Mesendoderm (in vitro differentiated cells): ENCODE measurements around the gene GID8.
A peak's percentile ranks its signal among the peaks of the same experiment; 100 is the strongest.

Experiments
- DNase-seq: peaks from one replicate; pipeline ENCODE4 v3.0.0; 2013
- H2AK5ac ChIP-seq: 2 replicates; pipeline ENCODE4 v1.6.1; 2013; ENCODE audit warnings: low read length, inconsistent platforms
- H2BK120ac ChIP-seq: 2 replicates; pipeline ENCODE4 v1.6.1; 2013; ENCODE audit warnings: low read depth, mild to moderate bottlenecking, low read length, moderate library complexity, mixed read lengths
- H2BK15ac ChIP-seq: replicated peaks from 2 replicates; pipeline ENCODE4 v1.6.1; 2013; ENCODE audit warnings: low read depth, mild to moderate bottlenecking, moderate library complexity
- H2BK5ac ChIP-seq: 2 replicates; pipeline ENCODE4 v1.6.1; 2013; ENCODE audit warnings: low read length, inconsistent platforms
- H3K18ac ChIP-seq: 2 replicates; pipeline ENCODE4 v1.6.1; 2013; ENCODE audit warnings: mild to moderate bottlenecking, low read length, mixed read lengths
- H3K23ac ChIP-seq: one replicate; pipeline ENCODE4 v1.6.1; 2013; ENCODE audit warnings: low read length
- H3K27ac ChIP-seq: 2 replicates; pipeline ENCODE4 v1.5.1; 2013; ENCODE audit warnings: low read depth, mild to moderate bottlenecking, inconsistent platforms, low read length, moderate library complexity
- H3K27me3 ChIP-seq: 2 replicates; pipeline ENCODE4 v1.6.1; 2013; ENCODE audit warnings: low read length, control low read depth, mild to moderate bottlenecking, inconsistent platforms; ENCODE audit not compliant: insufficient read depth, poor library complexity
- H3K36me3 ChIP-seq: 2 replicates; pipeline ENCODE4 v1.6.1; 2013; ENCODE audit warnings: low read length, inconsistent platforms; ENCODE audit not compliant: control insufficient read depth, insufficient read depth
- H3K4ac ChIP-seq: one replicate; pipeline ENCODE4 v1.6.1; 2013; ENCODE audit warnings: low read depth, mild to moderate bottlenecking, low read length, moderate library complexity
- H3K4me1 ChIP-seq: 2 replicates; pipeline ENCODE4 v1.6.1; 2013; ENCODE audit warnings: low read depth, low read length, inconsistent platforms; ENCODE audit not compliant: control insufficient read depth
- H3K4me2 ChIP-seq: 2 replicates; pipeline ENCODE4 v1.6.1; 2013; ENCODE audit warnings: low read length
- H3K4me3 ChIP-seq: 2 replicates; pipeline ENCODE4 v1.5.1; 2013; ENCODE audit warnings: mild to moderate bottlenecking, low read length
- H3K56ac ChIP-seq: one replicate; pipeline ENCODE4 v1.6.1; 2013; ENCODE audit warnings: low read length
- H3K79me1 ChIP-seq: 2 replicates; pipeline ENCODE4 v1.6.1; 2013; ENCODE audit warnings: low read length, inconsistent platforms
- H3K79me2 ChIP-seq: 2 replicates; pipeline ENCODE4 v1.6.1; 2013; ENCODE audit warnings: mild to moderate bottlenecking, low read length; ENCODE audit not compliant: control insufficient read depth, insufficient read depth
- H3K9ac ChIP-seq: 2 replicates; pipeline ENCODE4 v1.6.1; 2013; ENCODE audit warnings: low read length, inconsistent platforms
- H4K5ac ChIP-seq: one replicate; pipeline ENCODE4 v1.6.1; 2013; ENCODE audit warnings: low read length
- H4K8ac ChIP-seq: one replicate; pipeline ENCODE4 v1.6.1; 2013; ENCODE audit warnings: low read depth, mild to moderate bottlenecking, control low read depth, low read length, moderate library complexity
- WGBS: extraction: QIAGEN DNeasy Blood & Tissue Kit; methylation state at CpG from one replicate; pipeline ENCODE4 v1.1.7; 2013; ENCODE audit warnings: low lambda C conversion rate, missing lambda C conversion rate; ENCODE audit not compliant: insufficient coverage; ENCODE audit errors: extremely low coverage; 5-methylcytosine and 5-hydroxymethylcytosine counted together

Gene GID8

DNA sequence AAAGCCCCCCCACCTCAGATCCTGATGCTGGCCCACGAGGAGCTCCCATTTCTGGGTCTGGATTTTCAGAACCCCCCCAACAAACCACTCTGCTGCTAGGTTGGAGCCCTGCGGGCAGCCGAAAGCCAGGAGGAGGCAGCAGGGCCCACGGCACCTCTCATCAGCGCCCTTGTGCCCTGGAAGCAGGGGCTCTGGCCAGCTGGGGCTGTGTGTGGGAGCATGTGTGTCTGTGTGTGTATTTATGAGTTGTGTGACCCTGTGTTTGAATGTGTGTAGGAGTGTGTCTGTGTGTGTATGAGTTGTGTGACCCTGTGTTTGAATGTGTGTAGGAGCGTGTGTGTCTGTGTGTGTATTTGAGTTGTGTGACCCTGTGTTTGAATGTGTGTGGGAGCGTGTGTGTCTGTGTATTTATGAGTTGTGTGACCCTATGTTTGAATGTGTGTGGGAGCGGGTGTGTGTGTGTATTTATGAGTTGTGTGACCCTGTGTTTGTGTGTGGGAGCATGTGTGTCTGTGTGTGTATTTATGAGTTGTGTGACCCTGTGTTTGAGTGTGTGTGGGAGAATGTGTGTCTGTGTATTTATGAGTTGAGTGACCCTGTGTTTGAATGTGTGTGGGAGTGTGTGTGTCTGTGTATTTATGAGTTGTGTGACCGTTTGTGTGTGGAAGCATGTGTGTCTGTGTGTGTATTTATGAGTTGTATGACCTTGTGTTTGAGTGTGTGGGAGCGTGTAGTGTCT, 33.4 kb downstream of the GID8 start:
- Histone ChIP-seq H3K4me2 (no peak overlapping the region), H3K23ac (no peak overlapping the region), H3K4ac (no peak overlapping the region), H4K8ac (no peak overlapping the region), H2BK15ac (no peak overlapping the region), H4K5ac (no peak overlapping the region), H3K36me3 (no peaks in the 10 kb centered on the region), H3K79me1 (no peaks in the 10 kb centered on the region), H2BK5ac (no peak overlapping the region), H3K27ac (no peak overlapping the region), H2BK120ac (no peak overlapping the region), H2AK5ac (no peak overlapping the region), H3K27me3 (peaks cover 16% of the 10 kb centered on the region), H3K4me3 (no peak overlapping the region), H3K4me1 (no peaks in the 10 kb centered on the region), H3K9ac (no peak overlapping the region), H3K79me2 (no peaks in the 10 kb centered on the region), H3K18ac (no peak overlapping the region), H3K56ac (no peak overlapping the region)
- no peak for DNase-seq
- WGBS: 100% methylated on average over 1 of the region's 10 CpGs

DNA sequence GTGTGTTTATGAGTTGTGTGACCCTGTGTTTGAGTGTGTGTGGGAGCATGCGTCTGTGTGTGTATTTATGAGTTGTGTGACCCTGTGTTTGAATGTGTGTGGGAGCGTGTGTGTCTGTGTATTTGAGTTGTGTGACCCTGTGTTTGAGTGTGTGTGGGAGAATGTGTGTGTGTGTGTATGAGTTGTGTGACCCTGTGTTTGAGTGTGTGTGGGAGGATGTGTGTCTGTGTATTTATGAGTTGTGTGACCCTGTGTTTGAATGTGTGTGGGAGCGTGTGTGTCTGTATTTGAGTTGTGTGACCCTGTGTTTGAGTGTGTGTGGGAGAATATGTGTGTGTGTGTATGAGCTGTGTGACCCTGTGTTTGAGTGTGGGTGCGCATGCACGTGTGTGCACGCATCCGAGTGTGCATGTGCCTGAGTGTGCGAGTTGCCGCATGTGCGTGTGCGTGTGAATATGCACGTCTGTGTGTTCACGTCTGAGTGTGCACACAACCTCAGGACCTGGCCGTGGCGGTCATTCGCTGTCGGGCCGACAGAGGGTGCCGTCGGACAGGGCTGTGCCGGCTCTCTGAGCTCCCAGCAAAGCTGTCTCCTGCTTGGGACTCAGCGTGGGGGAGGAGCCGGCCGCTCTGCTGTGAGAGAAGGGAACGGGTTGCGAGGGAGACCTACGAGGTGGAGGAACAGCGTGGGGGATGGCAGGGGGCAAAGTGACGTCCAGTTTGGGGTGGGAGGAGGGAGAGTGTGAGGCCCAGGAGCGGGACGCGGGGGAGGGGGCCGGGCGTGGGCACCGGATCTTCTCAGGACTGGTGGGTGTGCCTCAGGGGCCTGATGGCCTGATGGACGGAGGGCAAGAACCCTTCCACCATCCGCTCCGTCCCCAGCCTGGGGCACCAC, 34.2 kb downstream of the GID8 start:
- peak overlapping the region; percentile 6 for H3K4me2 ChIP-seq
- H3K27ac ChIP-seq: no peak overlapping the region
- H2BK120ac ChIP-seq: no peak overlapping the region
- no CpG with 5 or more reads among the region's 38 CpGs for WGBS
- H3K4me3 ChIP-seq: no peak overlapping the region
- H2AK5ac ChIP-seq: no peak overlapping the region
- no peaks in the 10 kb centered on the region for H3K4me1 ChIP-seq
- H4K5ac ChIP-seq: no peak overlapping the region
- no peaks in the 10 kb centered on the region for H3K79me1 ChIP-seq
- H3K18ac ChIP-seq: no peak overlapping the region
- H4K8ac ChIP-seq: no peak overlapping the region
- peaks cover 16% of the 10 kb centered on the region for H3K27me3 ChIP-seq
- no peaks in the 10 kb centered on the region for H3K36me3 ChIP-seq
- H2BK5ac ChIP-seq: no peak overlapping the region
- no peak overlapping the region for H3K23ac ChIP-seq
- no peak overlapping the region for H2BK15ac ChIP-seq
- H3K9ac ChIP-seq: no peak overlapping the region
- H3K4ac ChIP-seq: no peak overlapping the region
- no peaks in the 10 kb centered on the region for H3K79me2 ChIP-seq
- peak; percentile 86 for DNase-seq
- peak overlapping the region; percentile 58 for H3K56ac ChIP-seq

DNA sequence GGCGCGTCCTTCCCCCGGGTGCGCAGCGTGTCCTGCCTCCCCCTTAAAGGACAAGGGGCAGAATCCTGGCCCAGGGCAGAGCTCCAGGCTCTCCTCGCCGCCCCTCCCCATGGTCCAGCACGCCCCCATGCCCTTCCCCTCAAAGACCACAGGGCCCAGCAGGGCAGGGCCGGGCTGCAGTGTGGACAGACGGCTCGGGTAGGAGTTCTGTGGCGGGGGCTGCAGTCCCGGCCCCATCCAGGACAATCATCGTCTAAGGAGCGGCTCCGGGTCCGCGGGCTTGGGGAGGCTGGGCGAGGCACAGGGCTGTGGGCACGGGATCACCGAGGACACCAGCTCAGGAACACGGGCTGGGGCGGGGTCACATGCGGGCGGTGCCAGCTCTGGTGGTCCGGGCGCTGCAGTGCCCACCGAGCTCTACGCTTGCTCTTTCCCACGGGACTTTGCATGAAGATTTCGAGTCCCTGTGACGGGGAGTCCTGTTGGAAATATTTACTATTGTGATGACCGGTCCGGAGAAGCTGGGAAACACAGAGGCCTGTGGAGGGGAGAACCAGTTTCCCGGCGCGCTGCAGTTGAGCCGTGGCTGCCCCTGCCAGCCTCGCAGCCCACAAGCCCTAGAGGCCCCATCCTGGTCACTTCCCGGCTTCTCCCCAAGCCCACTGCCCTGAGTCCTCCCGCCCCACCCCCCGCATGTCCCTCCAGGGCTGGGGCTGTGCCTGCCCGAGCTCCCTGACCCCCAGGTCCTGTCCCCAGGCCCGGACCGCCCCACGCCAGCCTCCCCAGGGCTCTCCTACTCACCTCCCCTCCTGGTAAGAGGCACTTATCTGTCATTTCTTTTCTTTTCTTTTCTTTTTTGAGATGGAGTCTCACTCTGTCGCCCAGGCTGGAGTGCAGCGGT, 35.1 kb downstream of the GID8 start:
- H3K23ac ChIP-seq: no peak overlapping the region
- no peaks in the 10 kb centered on the region for H3K79me1 ChIP-seq
- H3K18ac ChIP-seq: no peak overlapping the region
- H2AK5ac ChIP-seq: no peak overlapping the region
- no peak overlapping the region for H2BK120ac ChIP-seq
- no peak overlapping the region for H3K9ac ChIP-seq
- peaks cover 16% of the 10 kb centered on the region for H3K27me3 ChIP-seq
- no peak overlapping the region for H4K8ac ChIP-seq
- no peak overlapping the region for H3K56ac ChIP-seq
- no peak overlapping the region for H3K4me3 ChIP-seq
- H3K79me2 ChIP-seq: no peaks in the 10 kb centered on the region
- no peaks in the 10 kb centered on the region for H3K4me1 ChIP-seq
- no peak overlapping the region for H4K5ac ChIP-seq
- H2BK15ac ChIP-seq: no peak overlapping the region
- DNase-seq: no peak
- no peak overlapping the region for H3K27ac ChIP-seq
- H3K36me3 ChIP-seq: no peaks in the 10 kb centered on the region
- no peak overlapping the region for H3K4ac ChIP-seq
- H3K4me2 ChIP-seq: peak overlapping the region; percentile 6
- no peak overlapping the region for H2BK5ac ChIP-seq
- WGBS: no CpG with 5 or more reads among the region's 48 CpGs

DNA sequence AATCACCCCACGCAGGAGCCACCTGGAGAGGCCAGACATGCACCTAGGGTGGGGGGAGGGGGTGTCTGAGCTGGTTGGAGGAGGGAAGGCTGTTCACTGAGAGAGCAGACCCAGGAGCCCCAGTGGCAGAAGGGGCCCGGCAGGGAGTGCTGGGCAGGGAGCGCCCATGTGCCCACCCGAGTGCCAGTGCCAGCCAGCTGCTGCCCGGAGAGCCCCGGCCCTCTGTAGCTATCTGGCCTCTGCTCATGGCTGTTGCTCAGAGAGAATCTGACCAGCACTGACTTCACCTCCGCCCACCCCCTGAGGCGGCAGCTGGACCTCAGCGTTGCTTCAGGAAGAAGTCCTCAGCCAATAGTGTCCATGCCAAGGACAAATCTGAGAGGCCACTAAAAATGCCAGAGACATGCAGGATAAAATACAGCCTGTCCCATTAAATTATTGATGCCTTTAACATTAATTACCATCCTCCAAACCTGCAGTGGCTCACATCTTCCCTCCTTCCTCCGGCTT, 37.4 kb downstream of the GID8 start:
- H2BK15ac ChIP-seq: no peak overlapping the region
- no CpG with 5 or more reads among the region's 10 CpGs for WGBS

DNA sequence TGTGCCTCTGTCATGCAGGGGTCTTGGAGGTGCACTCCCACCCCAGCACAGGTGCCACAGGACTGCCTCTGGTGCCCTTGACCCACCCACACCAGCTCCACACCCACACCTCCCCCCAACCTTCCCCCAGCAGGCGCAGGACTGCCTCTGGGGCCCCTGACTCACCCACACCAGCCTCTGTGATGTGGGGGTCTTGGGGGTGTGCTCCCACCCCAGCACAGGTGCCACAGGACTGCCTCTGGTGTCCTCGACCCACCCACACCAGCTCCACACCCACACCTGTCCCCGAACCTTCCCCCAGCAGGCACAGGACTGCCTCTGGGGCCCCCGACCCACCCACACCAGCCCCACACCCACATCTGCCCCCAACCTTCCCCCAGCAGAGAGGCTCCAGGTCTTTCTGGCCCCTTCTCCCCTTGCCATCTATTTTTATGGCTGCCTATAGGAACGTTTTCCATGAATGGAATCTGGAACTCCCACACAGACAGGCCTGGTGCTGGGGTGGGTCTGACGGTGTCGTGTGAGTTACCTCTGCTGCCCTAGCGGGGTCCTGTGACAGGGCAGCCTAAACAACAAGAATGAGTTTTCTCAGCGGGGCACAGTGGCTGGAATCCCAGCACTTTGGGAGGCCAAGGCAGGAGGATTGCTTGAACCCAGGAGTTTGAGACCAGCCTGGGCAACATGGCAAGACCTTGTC, 38.0 kb downstream of the GID8 start:
- WGBS: no CpG with 5 or more reads among the region's 9 CpGs
- H3K27ac ChIP-seq: no peak overlapping the region
- no peak overlapping the region for H2AK5ac ChIP-seq
- H3K56ac ChIP-seq: no peak overlapping the region
- no peaks in the 10 kb centered on the region for H3K36me3 ChIP-seq
- no peak overlapping the region for H3K9ac ChIP-seq
- no peak overlapping the region for H3K4me2 ChIP-seq
- no peaks in the 10 kb centered on the region for H3K79me1 ChIP-seq
- no peaks in the 10 kb centered on the region for H3K4me1 ChIP-seq
- H3K4me3 ChIP-seq: no peak overlapping the region
- no peak overlapping the region for H2BK120ac ChIP-seq
- H3K18ac ChIP-seq: no peak overlapping the region
- no peak overlapping the region for H2BK15ac ChIP-seq
- H2BK5ac ChIP-seq: no peak overlapping the region
- no peak overlapping the region for H4K8ac ChIP-seq
- peaks cover 16% of the 10 kb centered on the region for H3K27me3 ChIP-seq
- H3K23ac ChIP-seq: no peak overlapping the region
- no peak overlapping the region for H4K5ac ChIP-seq
- H3K79me2 ChIP-seq: no peaks in the 10 kb centered on the region
- no peak for DNase-seq
- H3K4ac ChIP-seq: no peak overlapping the region

More for the DNA sequence above, 37.4 kb downstream of the GID8 start:
- no peaks in the 10 kb centered on the region for H3K36me3 ChIP-seq
- no peak overlapping the region for H3K18ac ChIP-seq
- H4K5ac ChIP-seq: no peak overlapping the region
- H2AK5ac ChIP-seq: no peak overlapping the region
- H3K27ac ChIP-seq: no peak overlapping the region
- DNase-seq: no peak
- H3K4me2 ChIP-seq: no peak overlapping the region
- no peak overlapping the region for H3K23ac ChIP-seq
- no peak overlapping the region for H3K9ac ChIP-seq
- no peaks in the 10 kb centered on the region for H3K4me1 ChIP-seq
- H4K8ac ChIP-seq: no peak overlapping the region
- no peak overlapping the region for H3K4ac ChIP-seq
- H2BK120ac ChIP-seq: no peak overlapping the region
- H3K27me3 ChIP-seq: peaks cover 16% of the 10 kb centered on the region
- H3K56ac ChIP-seq: no peak overlapping the region
- no peaks in the 10 kb centered on the region for H3K79me1 ChIP-seq
- no peak overlapping the region for H2BK5ac ChIP-seq
- H3K4me3 ChIP-seq: no peak overlapping the region
- no peaks in the 10 kb centered on the region for H3K79me2 ChIP-seq
